ENCODE data around the gene DNHD1.

GRCh38 chr11:6599449-6599848, 102.4 kb downstream of the DNHD1 start:
- TF ChIP-seq CTCF (IDR thresholded peaks at IDR 0.05; ENCODE audit: insufficient read depth, low read length): no peak
- TF ChIP-seq REST (IDR thresholded peaks at IDR 0.05; ENCODE audit: insufficient replicate concordance, low read depth): no peak
- no peak for TF ChIP-seq SPI1 (IDR thresholded peaks at IDR 0.05; ENCODE audit: borderline replicate concordance, low read depth)
